Endothelial cell (in vitro differentiated cells): ENCODE data around the gene CDC25A. TPM values are rescaled to one million over a fixed set of nuclear protein-coding genes. Genes with fewer than 3 reads are reported as not detected.

Source experiments
- DNase-seq: peaks from one replicate; pipeline ENCODE4 v3.0.0; 2021; ENCODE audit warnings: low spot score
- H3K27ac Mint-ChIP-seq: one replicate; pipeline ENCODE4 v1.8.0; 2021; ENCODE audit warnings: mixed read lengths, inconsistent platforms; ENCODE audit not compliant: unreplicated experiment
- H3K27me3 Mint-ChIP-seq: one replicate; pipeline ENCODE4 v1.8.0; 2021; ENCODE audit warnings: mild to moderate bottlenecking, moderate library complexity, mixed read lengths, inconsistent platforms; ENCODE audit not compliant: unreplicated experiment
- H3K36me3 Mint-ChIP-seq: one replicate; pipeline ENCODE4 v1.8.0; 2021; ENCODE audit warnings: mild to moderate bottlenecking, low read depth, mixed read lengths, inconsistent platforms; ENCODE audit not compliant: unreplicated experiment
- H3K4me1 Mint-ChIP-seq: one replicate; pipeline ENCODE4 v1.8.0; 2021; ENCODE audit warnings: mild to moderate bottlenecking, mixed read lengths, inconsistent platforms; ENCODE audit not compliant: unreplicated experiment
- H3K4me3 Mint-ChIP-seq: one replicate; pipeline ENCODE4 v1.8.0; 2021; ENCODE audit warnings: mild to moderate bottlenecking, mixed read lengths, inconsistent platforms; ENCODE audit not compliant: unreplicated experiment
- H3K9me3 Mint-ChIP-seq: one replicate; pipeline ENCODE4 v1.8.0; 2021; ENCODE audit warnings: mixed read lengths, inconsistent platforms; ENCODE audit not compliant: unreplicated experiment
- CTCF ChIP-seq: fragments of 200-600 bp; sonication (generic); IDR thresholded peaks from one replicate; pipeline ENCODE4 v1.5.0; 2021; ENCODE audit warnings: antibody characterized with exemption; ENCODE audit not compliant: unreplicated experiment
- microRNA-seq: library from miRNA; unstranded; fragments of <30 nt; microRNA quantifications from one replicate; pipeline ENCODE4, GENCODE V29; 2020; ENCODE audit not compliant: unreplicated experiment
- total RNA-seq: library from RNA; stranded (reverse); fragmentation: NEBNext Ultra II Directional; extraction: Animal tissue kit (Norgen Biotek cat#: 25700); gene quantifications from one replicate; pipeline ENCODE4 v1.2.1, GENCODE V29; 2021; ENCODE audit not compliant: unreplicated experiment

The CDC25A gene
- total RNA-seq, 1 donor from 2014 or later = 14.8 TPM

DNA sequence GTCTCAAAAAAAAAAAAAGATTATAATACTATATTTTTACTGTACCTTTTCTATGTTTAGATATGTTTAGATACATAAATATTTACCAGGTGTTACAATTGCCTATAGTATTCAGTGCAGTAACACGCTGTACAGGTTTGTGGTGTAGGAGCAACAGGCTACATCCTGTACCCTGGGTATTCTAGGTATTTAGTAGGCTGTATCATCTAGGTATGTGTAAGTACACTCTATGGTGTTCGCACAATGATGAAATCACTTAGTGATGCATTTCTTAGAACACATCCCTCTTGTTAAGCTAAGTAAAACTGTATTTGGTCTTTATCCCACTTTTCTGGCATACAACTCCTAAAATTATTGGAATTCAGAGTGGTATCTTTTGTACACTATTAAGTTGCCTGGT lies 77.8 kb downstream of the CDC25A start:
- Mint-ChIP-seq H3K36me3 (no peaks in the 10 kb centered on the region), H3K4me1 (no peaks in the 10 kb centered on the region), H3K9me3 (no peaks in the 10 kb centered on the region), H3K27ac (no peak overlapping the region), H3K4me3 (no peak overlapping the region), H3K27me3 (no peaks in the 10 kb centered on the region)
- TF ChIP-seq CTCF = no peak
- no peak for DNase-seq

DNA sequence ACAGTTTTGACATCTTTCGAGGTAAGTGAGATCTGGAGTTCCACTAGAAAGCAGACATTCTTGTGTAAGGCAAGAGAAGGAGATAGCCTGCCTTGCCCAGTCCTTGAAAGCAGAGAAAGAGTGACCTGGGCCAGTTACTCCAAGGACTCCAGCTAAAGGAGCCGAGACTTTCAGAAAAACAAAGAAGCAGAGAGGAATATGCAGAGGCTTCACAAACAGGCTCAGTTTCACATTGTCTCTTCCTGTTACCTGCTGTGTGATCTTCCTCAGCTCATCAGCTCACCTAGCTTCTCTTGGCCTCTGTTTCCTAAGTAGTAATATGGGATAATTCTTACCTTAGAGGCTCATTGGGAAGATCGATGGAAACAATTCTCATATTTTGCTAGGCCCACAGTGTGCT lies 81.0 kb downstream of the CDC25A start:
- no peaks in the 10 kb centered on the region for H3K36me3 Mint-ChIP-seq
- H3K4me3 Mint-ChIP-seq = no peak overlapping the region
- H3K27me3 Mint-ChIP-seq = no peaks in the 10 kb centered on the region
- no peaks in the 10 kb centered on the region for H3K4me1 Mint-ChIP-seq
- no peaks in the 10 kb centered on the region for H3K9me3 Mint-ChIP-seq
- no peak for TF ChIP-seq CTCF
- no peak overlapping the region for H3K27ac Mint-ChIP-seq
- DNase-seq = no peak

Small RNAs within 50 kb of the gene (microRNA-seq; reads per million reads assigned to microRNA genes)
- 45.2 reads per million, percentile 76 among the genes with 10 or more reads in this experiment for gene MIR4443

Other genes with a start within 250 kb of the CDC25A start
- gene MAP4, start 172.0 kb downstream of the CDC25A start, total RNA-seq = 155 TPM
- gene CAMP, start 35.1 kb upstream of the CDC25A start, total RNA-seq = not detected
- 22.0 TPM for gene ZNF589, start 52.7 kb upstream of the CDC25A start, total RNA-seq
- 31.0 TPM for gene NME6, start 113.0 kb upstream of the CDC25A start, total RNA-seq
- not detected for gene SPINK8, start 145.2 kb upstream of the CDC25A start, total RNA-seq
- gene FBXW12, start 183.8 kb upstream of the CDC25A start, total RNA-seq = not detected
- gene PLXNB1, start 241.7 kb upstream of the CDC25A start, total RNA-seq = 68.7 TPM